ENCODE data around the gene PYGB. TPM values are rescaled to one million over a fixed set of nuclear protein-coding genes. Genes with fewer than 3 reads are reported as not detected.

The PYGB gene
- total RNA-seq, 1 experiment from 2014 or later, result 258 TPM

DNA sequence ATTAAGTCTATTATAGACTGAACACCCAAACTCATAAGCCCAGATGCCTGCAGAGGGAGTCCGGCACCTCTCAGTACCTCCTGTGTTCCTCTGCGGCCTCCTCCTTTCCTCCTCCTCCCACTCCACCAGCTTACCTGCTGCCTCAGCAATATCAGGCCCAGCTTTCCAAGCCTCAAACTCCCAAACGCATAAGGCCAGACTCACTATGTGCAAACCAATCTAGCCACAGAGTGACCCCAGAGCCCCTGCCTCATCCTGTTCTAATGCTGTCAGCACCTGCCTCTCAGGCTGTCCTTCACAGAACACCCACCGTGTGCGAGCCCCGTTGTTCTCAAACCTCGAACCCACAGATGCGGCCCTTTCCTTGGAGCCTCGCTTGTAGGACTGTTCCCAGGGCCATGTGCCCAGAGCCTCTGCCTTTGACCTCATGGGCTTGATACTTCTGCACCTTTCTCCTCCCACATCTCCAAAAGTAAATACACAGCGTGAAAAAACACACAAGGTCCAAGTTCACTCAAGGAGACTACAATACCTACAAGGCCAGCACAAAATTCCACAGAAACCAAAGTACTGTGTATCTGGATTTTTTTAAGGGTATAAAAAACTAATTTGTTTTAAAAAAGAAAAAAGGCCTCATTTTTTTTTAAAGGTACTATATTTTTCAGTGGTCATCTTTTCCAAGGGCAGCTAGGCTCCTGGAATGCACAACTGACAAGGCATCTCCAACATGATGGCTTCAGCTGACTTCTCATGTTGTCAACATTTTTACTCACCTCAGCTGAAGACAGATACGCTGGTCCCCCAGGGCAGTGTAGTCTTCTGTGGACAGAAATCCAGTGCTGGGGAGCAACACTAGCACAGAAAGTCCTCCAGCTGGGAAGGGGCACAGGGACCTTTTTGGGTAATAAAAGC is 90.5 kb downstream of the PYGB start:
- H3K9me3 Mint-ChIP-seq (ENCODE audit: low read depth, unreplicated experiment), result no peaks in the 10 kb centered on the region
- DNase-seq, result no peak
- H3K36me3 Mint-ChIP-seq (ENCODE audit: insufficient read depth, unreplicated experiment), result no peaks in the 10 kb centered on the region
- no peak overlapping the region for H3K27ac Mint-ChIP-seq (ENCODE audit: unreplicated experiment)
- CTCF ChIA-PET, result interaction anchor here (1.5 kb wide), 1 partner anchor 61 kb away, joined by 6 read pairs; no protein-coding TSS in a partner anchor
- no peaks in the 10 kb centered on the region for H3K27me3 Mint-ChIP-seq (ENCODE audit: unreplicated experiment)
- TF ChIP-seq, protein P1, sequence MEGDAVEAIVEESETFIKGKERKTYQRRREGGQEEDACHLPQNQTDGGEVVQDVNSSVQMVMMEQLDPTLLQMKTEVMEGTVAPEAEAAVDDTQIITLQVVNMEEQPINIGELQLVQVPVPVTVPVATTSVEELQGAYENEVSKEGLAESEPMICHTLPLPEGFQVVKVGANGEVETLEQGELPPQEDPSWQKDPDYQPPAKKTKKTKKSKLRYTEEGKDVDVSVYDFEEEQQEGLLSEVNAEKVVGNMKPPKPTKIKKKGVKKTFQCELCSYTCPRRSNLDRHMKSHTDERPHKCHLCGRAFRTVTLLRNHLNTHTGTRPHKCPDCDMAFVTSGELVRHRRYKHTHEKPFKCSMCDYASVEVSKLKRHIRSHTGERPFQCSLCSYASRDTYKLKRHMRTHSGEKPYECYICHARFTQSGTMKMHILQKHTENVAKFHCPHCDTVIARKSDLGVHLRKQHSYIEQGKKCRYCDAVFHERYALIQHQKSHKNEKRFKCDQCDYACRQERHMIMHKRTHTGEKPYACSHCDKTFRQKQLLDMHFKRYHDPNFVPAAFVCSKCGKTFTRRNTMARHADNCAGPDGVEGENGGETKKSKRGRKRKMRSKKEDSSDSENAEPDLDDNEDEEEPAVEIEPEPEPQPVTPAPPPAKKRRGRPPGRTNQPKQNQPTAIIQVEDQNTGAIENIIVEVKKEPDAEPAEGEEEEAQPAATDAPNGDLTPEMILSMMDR (IDR thresholded peaks at IDR 0.05; ENCODE audit: unreplicated experiment), result no peak
- no TSS peak for BruUV-seq (replicated peaks)
- H3K4me1 Mint-ChIP-seq (ENCODE audit: low read depth, unreplicated experiment), result no peaks in the 10 kb centered on the region
- H3K4me3 Mint-ChIP-seq (ENCODE audit: low read depth, unreplicated experiment), result no peak overlapping the region
- intact Hi-C loops (cut with micrococcal nuclease; ENCODE audit: unreplicated experiment), result no loop called here

DNA sequence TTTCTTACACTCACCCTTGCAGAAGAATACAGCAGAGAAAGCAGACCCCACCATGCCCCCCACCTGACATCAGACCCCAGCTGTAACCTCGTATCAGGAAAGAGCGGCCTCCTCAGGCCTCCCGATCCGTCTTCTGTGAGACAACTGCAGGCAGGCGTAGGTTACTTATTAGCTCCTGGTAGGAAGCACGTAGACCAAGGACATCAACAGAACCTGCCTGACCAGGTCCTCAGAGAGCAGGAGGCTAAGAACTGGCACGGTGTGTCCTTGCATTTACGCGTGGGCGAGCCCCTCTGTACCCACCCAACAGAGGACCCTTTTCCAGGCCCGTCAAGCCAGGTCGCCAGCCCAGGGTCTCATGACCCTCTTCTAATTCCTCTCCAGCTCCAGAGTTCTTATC is 91.7 kb downstream of the PYGB start:
- CTCF ChIA-PET, result interaction anchor here (1.5 kb wide), 1 partner anchor 59 kb away, joined by 6 read pairs; no protein-coding TSS in a partner anchor
- Mint-ChIP-seq H3K4me1 (ENCODE audit: low read depth, unreplicated experiment) (no peaks in the 10 kb centered on the region), H3K4me3 (ENCODE audit: low read depth, unreplicated experiment) (peak overlapping the region; percentile 36), H3K9me3 (ENCODE audit: low read depth, unreplicated experiment) (no peaks in the 10 kb centered on the region), H3K36me3 (ENCODE audit: insufficient read depth, unreplicated experiment) (no peaks in the 10 kb centered on the region), H3K27ac (ENCODE audit: unreplicated experiment) (no peak overlapping the region), H3K27me3 (ENCODE audit: unreplicated experiment) (no peaks in the 10 kb centered on the region)
- peak; percentile 34 for DNase-seq
- no TSS peak for BruUV-seq (replicated peaks)
- TF ChIP-seq, protein P1 (IDR thresholded peaks at IDR 0.05; ENCODE audit: unreplicated experiment), result no peak
- intact Hi-C loops (cut with micrococcal nuclease; ENCODE audit: unreplicated experiment), result no loop called here

DNA sequence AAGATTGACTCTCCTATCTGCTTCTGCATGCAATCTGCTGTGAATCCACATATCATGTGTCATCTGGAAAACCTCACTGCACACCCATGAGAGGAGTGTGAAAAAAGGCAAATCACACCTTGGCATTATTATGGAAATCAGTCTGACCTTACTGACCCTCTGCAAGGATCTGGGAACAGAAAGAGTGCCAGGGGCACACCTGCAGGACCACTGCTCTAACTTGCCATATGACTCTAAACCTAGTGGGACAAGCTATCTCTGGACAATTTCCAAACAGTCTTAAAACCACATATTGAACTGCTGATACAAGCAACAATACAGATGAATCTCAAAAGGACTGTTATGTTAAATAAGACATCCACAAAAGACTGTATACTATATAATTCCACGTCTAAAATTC is 92.5 kb downstream of the PYGB start:
- Mint-ChIP-seq H3K4me3 (ENCODE audit: low read depth, unreplicated experiment) (no peak overlapping the region), H3K9me3 (ENCODE audit: low read depth, unreplicated experiment) (no peaks in the 10 kb centered on the region), H3K27ac (ENCODE audit: unreplicated experiment) (no peak overlapping the region), H3K27me3 (ENCODE audit: unreplicated experiment) (no peaks in the 10 kb centered on the region), H3K36me3 (ENCODE audit: insufficient read depth, unreplicated experiment) (no peaks in the 10 kb centered on the region), H3K4me1 (ENCODE audit: low read depth, unreplicated experiment) (no peaks in the 10 kb centered on the region)
- DNase-seq, result no peak
- CTCF ChIA-PET, result no interaction called here
- intact Hi-C loops (cut with micrococcal nuclease; ENCODE audit: unreplicated experiment), result no loop called here
- BruUV-seq (replicated peaks), result no TSS peak
- TF ChIP-seq, protein P1 (IDR thresholded peaks at IDR 0.05; ENCODE audit: unreplicated experiment), result no peak

DNA sequence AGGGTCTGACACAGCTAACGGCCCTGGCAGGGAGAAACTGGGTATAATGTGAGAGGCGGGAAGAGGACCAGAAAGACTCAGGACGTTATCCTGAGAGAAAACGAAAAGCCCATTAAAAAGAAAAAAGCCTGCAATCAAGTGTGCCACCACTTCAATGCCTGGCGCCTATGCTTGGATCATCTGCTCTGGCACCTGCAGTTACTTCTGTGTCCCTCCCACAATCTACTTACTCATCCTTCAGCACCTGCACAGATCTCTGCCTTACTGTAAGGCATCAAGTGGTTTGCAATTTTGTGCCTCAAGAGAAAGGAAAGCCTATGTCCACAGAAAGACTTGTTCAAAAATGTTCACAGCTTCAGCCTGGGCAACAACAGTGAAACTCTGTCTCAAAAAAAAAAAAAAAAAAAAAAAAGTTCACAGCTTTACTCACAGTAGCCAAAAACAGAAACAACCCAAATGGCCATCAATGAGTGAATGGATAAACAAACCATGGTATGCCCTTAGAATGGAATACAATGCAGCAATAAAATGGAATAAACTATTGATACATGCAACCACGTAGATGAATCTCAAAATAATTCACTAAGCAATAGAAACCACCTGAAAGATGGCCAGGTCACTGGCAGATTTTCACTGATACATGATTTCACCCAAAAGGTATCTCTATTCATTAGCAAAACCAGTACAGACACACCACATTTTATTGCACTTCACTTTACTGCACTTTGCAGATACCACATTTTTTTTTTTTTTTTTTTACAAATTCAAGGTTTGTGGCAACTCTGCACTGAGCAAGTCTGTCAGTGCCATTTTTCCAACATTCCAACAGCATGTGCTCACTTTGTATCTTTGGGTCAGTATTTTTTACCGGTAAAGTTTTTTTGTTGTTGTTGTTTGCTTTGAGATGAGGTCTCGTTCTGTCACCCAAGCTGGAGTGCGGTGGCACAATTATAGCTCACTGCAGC is 94.1 kb downstream of the PYGB start:
- CTCF ChIA-PET, result no interaction called here
- H3K4me1 Mint-ChIP-seq (ENCODE audit: low read depth, unreplicated experiment), result no peaks in the 10 kb centered on the region
- H3K9me3 Mint-ChIP-seq (ENCODE audit: low read depth, unreplicated experiment), result no peaks in the 10 kb centered on the region
- no peak for DNase-seq
- TF ChIP-seq, protein P1 (IDR thresholded peaks at IDR 0.05; ENCODE audit: unreplicated experiment), result no peak
- no peak overlapping the region for H3K27ac Mint-ChIP-seq (ENCODE audit: unreplicated experiment)
- BruUV-seq (replicated peaks), result no TSS peak
- intact Hi-C loops (cut with micrococcal nuclease; ENCODE audit: unreplicated experiment), result no loop called here
- H3K36me3 Mint-ChIP-seq (ENCODE audit: insufficient read depth, unreplicated experiment), result no peaks in the 10 kb centered on the region
- no peaks in the 10 kb centered on the region for H3K27me3 Mint-ChIP-seq (ENCODE audit: unreplicated experiment)
- no peak overlapping the region for H3K4me3 Mint-ChIP-seq (ENCODE audit: low read depth, unreplicated experiment)
